GM18858 (cell line): ENCODE measurements around the gene KIF26A.

Source experiments
- ATAC-seq: cut with Tn5 transposase; IDR thresholded peaks from one replicate; pipeline ENCODE4 v1.9.1; 2021; ENCODE audit not compliant: unreplicated experiment

KIF26A gene

GRCh38 chr14:104101086-104101621, 37.2 kb upstream of the KIF26A start:
- no peak for ATAC-seq

GRCh38 chr14:104101651-104102281, 36.6 kb upstream of the KIF26A start:
- no peak for ATAC-seq

DNA sequence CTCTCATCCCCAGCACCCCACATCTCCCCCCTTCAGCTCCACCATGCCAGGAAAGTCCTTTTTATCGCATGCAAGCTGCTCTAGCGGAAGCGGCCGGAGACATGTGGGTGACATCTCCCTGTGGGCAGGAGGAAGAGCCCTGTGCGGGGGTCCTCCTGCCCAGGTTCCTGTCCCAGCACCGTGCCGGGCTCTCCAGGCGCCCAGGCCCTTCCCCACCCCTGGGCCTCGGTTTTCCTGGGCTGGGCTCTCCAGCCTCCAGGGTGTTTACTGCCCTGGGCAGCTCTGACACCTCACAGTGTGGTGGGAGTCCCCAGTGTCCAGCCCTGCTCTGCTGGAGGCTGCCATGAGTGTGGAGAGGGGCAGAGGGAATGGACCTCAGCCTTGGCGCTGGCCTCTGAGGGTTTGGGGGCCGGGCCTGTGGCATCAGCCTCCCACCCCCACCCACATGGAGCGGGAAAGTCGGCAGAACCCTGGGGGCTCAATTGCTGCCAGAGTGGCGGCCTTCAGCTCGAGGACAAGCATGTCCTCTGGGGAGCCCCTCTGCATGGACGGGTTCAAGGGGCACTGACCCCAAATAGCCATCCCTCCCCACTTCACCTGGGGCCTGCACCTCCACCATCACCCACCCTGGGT, 36.0 kb upstream of the KIF26A start:
- no peak for ATAC-seq

GRCh38 chr14:104103061-104103445, 35.3 kb upstream of the KIF26A start:
- ATAC-seq = no peak

DNA sequence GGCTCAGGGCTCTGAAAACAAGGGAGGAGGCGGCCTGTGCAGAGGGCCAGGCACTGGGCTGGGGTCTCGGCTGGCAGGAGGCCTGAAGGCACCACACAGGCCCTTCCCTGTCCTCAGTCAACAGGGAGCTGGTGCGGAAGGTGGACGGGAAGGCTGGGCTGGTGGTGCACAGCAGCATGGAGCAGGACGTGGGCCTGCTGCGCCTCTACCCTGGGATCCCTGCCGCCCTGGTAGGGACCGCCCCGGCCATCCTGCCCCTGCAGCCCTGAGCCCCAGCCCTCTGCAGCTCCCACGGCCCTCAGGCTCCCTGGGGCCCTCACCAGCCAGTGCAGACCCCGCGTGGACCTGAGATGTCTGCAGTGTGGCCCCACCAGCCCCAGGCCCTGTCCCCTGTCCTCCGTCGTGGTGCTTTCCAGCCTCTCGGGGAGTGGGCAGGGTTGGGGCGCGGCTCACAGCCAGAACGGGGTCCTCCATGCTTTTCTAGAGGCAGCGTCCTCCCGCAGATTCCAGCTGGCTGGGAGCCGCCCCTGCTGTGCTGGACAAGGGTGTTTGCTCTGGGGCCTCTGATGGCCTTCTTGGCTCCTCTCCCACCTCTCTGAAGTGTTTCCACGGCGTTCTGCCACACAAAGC, 34.8 kb upstream of the KIF26A start:
- ATAC-seq = no peak

DNA sequence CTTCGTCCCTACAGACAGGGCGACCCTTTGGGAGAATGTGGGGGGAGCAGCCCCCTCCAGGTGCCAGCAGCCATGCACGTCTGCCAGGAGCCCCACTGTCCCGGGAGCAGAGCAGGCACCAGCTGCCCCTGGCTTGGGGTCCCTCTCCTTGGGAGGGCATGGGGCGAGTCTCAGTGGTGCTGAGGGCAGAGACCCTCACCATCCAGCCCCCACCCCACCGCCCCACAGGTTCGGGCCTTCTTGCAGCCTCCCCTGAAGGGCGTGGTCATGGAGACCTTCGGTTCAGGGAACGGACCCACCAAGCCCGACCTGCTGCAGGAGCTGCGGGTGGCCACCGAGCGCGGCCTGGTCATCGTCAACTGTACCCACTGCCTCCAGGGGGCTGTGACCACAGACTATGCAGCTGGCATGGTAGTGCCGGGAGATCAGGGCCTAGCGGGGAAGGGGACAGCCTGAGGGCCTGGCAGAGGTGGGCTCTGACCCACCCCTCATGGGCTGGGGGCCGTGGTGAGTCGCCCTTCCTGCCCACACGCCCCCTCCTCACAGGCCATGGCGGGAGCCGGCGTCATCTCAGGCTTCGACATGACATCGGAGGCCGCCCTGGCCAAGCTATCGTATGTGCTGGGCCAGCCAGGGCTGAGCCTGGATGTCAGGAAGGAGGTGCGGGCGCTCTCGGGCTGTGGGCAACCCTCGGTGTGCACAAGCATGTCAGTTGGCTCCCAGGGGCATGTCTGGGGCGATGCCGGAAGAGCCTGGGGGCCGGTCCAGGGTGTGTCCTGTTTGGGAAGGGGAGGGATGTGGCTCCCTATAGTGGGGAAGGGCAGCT, 34.1 kb upstream of the KIF26A start:
- no peak for ATAC-seq

GRCh38 chr14:104105071-104105821, 33.1 kb upstream of the KIF26A start:
- no peak for ATAC-seq

GRCh38 chr14:104105822-104106470, 32.4 kb upstream of the KIF26A start:
- ATAC-seq = no peak

DNA sequence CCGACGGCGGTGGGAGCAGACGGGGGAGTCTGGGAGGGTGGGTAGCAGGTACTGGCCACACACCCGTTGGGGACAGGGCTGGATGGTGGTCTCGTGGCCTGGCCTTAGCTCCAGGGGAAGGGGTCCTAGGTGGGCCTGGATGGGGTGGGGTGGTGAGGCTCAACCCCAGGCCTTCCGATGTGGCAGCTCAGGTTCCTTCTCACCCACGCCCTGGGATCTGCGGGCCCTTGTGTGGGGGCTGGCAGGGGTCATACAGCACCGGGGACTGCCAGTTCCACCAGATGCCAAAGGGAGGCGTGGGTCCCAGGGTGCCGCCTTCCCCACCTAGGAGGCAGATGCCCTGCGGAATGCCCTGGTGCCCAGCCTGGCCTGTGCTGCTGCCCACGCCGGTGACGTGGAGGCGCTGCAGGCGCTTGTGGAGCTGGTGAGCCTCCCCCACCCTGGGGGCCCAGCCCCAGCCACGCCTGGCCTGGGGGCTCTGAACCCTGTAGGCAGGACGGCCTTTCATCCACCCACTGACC, 31.9 kb upstream of the KIF26A start:
- no peak for ATAC-seq

DNA sequence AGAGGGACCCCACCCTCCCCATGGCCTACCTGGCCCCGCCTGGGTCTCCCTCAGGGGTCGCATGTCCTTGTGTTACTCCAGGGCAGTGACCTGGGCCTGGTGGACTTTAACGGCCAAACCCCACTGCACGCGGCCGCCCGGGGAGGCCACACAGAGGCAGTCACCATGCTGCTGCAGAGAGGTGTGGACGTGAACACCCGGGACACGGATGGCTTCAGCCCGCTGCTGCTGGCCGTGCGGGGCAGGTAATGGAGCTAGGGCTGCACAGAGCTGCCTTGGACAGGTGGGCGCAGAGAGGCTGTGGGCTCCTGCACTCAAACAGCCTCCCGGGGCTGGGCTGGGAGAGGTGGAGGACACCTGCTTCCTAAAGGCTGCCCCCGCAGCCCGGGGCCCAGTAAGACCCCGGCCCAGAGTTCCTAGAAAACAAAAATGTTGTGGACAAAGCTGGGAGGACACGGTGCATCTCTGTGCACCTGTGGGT, 31.2 kb upstream of the KIF26A start:
- ATAC-seq = no peak

DNA sequence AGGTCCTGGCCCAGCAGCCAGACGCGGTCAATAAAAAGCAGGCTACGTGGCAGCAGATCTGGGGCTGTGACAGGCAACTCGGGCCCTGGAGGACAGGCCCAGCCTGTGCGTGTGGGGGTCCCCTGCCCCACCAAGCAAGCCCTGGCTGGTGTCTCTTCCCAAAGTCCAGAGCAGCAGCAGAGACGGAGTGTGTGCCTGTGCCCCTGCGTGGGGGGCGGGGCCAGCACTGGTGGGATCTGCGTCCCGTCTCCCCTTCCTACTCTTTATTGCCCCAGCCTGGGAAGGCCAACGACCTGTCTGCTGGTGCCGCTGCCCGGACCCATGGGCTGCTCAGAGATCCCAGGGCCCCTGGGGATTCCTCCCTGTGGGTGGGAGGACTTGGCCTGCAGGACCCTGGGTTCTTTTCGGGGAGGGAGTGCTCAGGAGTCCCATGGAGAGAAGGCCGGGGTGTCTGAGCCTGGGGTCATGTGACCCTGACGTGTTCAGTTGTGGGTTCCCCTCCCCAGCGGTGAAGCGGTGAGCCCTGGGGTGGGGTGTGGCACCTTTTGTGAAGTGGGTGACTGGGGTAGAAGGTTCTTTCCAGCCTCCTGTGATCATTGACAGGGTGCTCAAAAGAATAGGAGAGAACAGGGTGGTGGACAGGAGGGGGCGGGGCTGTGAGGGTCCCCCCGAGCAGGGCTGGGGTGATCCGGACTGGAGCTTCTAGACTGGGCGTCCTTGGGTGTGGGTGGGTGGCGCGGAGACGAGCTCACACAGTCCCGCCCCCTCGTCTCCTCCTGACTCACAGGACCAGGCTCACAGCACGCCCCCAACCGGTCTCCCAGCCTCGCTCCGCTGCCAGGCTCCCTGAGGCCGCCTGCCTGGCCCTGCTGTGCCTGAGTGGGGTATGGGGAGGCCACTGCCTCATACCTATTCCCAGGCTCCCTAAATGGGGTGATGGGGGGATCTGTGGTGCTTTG, 30.5 kb upstream of the KIF26A start:
- ATAC-seq = no peak

DNA sequence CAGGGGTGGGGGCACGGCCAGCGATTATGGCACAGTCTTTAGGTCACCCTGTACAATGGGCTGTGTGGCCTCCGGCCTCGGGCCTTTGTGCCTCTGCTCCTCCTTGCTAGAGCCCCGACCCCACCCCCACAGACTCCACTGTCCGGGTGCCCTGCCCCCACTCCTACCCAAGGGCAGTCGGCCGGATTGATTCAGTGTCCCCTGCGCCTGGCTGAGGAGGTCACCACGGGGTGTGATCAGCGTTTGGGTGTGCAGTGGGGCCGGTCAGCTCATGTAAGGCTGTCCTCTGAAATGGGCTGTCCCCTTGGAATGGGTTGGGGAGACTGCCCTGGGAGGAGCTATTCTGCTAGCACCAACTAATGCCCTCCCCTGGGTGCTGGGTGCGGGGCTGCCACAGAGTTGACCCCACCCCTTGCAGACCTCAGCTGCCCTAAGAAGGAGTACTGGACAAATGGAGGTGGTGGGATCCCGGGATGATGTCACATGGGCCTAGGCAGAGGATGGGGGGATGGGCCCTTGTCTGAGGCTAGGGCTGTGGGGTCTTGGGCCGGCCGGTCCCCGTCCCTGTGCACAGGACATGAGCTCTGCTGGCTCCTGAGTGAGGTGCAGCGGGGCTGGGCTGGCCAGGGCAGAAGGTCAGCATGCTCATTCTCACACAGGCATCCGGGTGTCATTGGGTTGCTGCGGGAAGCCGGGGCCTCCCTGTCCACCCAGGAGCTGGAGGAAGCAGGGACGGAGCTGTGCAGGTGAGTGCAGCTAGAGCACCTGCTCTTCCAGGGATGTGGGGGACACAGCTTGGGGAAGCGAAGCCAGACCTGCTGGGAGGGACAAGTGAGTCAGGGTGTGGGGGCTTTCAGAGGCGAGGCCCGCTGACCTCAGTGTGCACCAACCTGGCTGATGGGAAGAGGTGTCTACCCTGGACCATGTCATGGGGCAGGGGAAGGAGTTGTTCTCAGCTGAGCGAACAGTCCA, 29.5 kb upstream of the KIF26A start:
- no peak for ATAC-seq

DNA sequence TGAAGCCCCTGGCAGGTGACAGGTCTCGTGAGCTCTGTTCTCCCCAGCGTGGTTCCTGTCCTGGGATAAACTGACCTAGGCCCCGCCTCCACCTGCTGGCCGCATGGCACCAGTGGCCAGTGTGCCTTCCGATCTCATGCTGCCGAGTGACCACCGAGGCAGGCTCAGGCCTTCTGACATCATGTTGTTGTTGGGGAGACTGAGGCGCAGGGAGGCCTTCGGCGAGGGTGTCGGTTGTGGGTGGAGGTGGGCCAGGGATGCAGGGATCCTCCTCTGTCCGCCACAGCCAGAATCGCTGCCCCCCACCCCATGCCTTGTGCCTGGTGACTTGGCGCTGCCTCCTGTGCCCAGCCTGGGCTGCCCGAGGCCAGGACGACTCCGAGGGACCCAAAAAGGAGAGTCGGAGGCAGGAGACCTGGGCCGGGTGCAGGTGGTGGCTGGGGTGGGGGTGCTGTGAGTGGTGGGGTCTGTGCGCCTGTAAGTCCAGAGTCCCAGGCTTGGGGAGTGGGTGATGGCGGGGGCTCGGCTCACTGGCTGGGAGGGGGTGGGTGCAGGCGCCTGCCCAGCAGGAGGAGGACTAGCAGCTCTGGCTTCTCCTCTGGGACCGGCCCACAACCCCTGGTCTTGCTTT, 28.5 kb upstream of the KIF26A start:
- no peak for ATAC-seq

DNA sequence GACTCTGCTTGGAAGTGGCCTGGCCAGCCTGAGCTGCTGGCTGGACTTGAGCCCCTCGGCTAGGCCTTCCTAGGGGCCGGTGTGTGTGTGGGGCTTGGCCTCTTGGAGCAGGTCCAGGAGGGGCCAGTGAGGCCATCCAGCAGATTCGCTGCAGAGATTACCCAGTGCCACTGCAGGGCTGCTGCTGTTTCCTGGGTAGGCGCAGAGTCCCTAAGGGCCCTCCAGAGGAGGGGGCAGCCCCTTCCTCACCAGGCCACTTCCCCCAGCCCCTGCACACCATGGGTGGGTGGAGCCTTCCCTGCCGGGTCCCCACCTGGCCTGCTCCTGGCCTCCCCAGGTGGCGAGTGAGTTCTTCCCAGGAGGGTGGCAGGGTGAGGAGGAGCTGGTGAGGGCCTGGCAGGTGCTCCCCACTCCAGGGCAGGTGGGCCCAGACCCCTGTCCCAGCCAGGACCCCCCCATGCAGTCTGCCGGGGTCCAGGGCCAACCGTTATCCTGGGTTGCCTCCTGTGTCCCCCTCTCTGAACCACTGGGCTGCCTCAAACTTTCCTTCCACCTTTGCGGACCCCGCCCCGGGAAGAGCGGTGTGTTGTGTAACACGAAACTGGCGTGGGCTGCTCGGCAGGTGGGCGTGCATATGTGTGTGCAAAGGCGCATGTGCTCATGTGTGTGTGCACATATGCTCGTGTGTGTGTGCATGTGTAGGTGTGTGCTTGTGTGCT, 27.7 kb upstream of the KIF26A start:
- no peak for ATAC-seq

DNA sequence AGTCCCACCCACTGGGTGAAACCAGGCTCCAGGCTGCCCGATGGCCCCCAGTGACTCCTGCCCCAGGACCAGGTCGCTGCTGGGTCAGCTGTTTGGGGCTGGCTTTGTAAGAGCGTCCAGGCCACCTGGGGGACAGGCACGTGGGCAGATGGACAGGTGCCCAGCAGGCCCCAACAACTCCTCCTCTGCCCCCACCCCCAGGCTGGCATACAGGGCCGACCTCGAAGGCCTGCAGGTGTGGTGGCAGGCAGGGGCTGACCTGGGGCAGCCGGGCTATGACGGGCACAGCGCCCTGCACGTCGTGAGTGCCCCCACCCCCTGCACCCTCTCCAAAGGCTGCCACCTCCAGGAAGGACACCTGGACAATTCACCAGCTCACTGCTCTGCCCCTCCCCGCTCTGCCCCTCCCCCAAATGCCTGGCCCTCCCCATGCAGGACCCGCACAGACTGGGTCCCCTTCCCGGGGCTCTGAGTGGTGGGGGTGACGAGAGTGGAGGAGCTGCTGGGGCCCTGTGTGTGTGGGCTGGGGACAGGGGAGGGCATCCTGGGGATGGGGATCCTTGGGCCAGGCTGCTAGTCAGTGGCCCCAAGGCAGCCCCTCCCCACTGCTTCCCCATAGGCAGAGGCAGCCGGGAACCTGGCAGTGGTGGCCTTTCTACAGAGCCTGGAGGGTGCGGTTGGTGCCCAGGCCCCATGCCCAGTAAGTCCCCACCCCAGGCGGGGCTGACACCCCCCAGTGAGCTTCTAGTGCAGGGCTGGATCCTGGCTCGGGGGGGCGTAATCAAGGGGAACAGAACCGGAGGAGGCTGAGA, 26.9 kb upstream of the KIF26A start:
- ATAC-seq = no peak

DNA sequence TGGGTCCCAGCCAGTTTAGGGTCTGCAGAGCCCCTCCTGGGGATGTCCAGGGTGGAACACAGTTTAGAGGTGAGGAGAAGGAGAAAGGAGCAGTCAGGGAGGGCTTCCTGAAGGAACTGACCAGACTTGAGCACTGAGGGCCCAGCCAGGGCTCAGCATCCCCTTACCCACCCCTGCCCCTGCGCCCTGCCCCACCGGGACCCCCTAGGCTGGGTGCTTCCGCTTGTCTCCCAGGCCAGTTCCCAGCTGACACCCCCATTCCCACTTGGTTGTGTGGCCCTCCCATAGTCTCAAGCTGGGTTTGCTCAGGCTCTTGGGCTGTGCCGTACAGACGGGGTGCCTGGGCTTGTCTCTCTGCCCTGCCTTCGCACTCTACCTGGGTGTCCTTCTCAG, 26.3 kb upstream of the KIF26A start:
- ATAC-seq = no peak
